IPS-NIHi7 (cell line): ENCODE results near the gene GRK3.
"Not testable (repeated sequence)": the region's sequence is repeated elsewhere in the genome, so short reads cannot be mapped to it uniquely, and the experiment has no call there.

Experiments used
- DNase-seq: peaks from one replicate; pipeline ENCODE4 v3.0.0; 2012; ENCODE audit warnings: mixed read lengths; ENCODE audit errors: extremely low spot score

Gene GRK3

DNA sequence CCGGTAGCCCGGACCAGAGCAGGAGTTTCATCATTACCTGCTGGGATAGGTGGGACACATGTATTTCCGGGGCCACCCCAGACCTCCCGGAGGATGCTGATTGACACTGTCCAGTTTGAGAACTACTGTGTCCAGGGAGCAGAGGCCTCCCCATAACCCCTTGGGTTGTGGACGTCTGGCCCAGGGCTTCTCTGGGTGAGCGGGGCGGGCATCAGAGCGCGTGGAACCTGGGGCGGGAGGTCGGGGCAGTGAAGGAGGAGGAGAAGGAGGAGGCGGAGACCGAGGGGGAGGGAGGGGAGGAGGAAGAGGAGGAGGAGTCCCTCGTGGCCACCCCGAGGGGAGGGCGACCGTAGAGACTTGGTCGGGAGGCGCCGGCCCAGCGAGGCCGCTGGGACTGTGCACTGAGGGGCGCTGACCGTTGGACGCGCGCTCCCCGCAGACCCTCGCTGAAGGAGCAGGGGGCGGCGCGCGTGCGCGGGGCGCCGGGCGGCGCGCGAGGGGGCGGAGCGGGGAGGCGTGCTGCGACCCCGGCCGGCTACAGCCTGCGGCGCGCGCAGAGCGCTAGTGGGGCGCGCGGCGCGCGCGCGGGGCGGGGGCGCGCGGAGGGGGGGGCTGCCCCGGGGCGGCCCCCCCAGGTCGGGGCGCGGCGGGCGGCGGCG is at the start of gene GRK3:
GRK3 (plus strand) TSS at position 356 of the 659 bp plus-strand sequence. CDS start 366 bp downstream, outside the sequence.
- peak; percentile 72 for DNase-seq

DNA sequence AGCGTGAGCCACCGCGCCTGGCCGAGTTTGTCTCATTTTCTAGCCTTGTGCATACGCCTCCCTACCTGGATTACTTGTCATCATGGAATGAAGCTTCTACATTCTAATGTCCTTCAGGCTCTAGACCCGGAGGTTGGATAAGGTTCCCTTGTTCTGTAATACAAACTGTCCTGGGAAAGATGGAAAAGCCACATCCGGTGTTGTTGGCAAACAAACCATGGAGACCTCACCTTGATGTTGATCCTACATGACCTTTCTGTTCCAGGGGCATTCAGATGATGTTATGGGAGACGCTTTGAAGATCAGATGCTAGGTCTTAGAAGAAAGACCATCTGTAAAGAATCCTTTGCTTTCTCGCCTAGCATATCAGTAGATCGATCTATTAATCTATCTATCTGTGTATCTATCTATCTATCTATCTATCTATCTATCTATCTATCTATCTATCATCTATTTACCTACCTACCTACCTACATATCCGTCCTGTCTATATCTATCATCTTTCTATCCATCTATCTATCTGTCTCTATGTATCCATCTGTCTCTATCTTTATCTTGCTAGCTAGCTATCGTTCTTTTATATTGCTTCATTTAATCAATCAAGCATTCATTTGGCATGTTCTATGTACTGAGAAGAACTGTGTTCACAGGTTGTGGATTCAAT is 46.3 kb upstream of the GRK3 start:
- no peak for DNase-seq

DNA sequence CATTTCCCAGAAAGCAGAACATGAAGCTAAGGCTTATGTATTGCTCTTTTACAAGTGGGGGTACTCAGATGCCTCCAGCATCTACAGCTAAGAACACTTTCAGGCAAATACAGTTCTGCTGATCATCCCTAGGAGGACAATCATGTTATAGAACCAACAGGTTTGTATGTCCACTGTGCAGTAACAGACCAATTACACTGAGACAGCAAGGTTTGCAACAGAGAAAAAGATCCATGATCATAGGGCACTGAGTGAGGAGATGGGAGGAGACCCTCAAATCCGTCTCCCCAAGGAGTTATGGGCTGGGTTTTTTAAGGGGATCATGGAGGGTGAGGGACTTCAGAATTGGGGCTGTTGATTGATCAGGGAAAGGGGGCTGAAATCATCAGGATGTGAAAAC is 39.1 kb upstream of the GRK3 start:
- no peak for DNase-seq

DNA sequence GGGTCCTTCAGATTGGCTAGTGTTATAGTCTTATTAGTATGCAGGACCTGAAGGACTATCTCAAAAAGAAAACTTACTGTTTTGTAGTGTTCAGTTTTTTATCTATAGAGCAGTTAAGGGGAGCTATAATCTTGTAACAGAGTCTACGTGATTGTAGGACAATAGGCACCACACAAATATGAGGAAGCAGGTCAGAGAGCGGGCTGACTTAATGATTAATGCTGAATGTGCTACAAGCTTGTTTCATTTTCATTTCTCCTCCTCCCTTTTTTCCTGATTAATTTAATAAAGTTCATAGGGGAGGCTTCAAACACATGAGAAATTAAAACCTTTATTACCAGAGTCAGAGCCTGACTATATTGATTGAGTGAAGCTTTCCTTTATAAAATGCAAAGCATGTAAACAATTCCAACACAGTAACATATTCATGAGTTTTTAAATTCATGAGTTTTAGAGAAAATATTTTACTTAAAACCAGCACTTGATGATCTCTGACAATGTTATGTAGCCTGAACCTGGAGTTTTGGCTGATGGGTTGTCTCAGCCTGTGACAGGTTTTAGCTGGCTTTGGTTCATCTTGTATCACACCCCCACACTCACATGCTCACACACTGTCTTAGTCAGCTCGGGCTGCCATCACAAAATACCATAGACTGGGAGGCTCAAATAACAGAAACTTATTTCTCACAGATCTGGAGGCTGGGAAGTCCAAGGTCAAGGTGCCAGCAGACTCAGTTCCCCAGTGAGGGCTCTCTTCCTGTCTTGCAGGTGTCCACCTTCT is 38.5 kb upstream of the GRK3 start:
- DNase-seq = not testable (repeated sequence)

DNA sequence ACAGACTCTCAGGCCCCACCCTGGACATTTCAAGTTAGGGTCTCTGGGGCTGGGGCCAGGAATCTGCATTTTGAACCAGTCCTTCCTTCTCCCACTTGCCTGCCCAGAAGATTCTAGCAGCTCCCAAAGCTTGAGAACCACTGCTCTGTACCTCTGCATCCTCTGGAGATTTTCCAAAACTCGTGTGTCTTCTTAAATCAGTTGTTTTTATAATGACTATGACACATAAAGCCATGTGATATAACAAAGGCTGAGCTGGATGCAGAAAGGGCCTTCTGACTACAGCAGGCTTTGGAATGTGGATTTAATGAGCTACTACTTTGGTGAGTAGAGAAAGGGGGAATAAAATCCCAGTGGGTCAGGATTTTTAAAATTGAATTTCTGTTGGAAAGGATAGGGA is 37.5 kb upstream of the GRK3 start:
- DNase-seq = not testable (repeated sequence)

DNA sequence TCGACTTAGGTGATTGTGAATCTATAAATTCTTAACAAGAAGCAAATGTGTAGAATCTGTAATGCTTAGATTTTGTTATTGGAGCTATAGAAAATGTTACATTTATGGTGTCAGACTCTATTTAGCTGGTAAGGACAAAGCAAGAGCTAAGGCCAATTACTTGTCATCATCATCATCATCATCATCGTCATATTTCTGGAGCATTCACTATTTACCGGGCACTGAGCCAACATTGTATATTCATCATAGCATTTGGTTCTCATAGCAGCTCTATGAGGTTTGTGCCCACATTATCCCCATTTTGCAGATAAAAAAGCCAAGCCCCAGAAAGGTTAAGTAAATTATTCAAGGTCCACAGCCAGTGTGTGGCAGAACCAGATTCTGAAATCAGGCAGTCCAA is 36.4 kb upstream of the GRK3 start:
- not testable (repeated sequence) for DNase-seq

DNA sequence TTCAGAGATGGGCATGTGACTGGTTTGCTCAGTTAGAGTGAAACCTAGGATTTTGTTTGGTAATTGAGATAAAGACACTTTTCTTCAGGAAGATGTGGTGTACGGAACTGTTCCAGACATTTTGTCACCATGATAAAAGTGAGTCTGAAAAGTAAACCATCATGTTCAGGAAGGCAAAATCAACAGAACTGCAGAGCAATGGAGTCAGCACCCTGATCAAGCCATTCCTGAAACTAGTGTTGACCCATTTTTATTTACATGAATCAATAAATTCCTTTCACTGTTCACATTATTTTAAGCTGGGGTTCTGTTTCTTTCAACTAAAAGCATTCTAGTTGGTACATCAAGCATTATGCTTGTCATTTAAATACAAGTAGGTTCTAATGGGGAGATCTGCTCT is 35.4 kb upstream of the GRK3 start:
- DNase-seq = not testable (repeated sequence)

DNA sequence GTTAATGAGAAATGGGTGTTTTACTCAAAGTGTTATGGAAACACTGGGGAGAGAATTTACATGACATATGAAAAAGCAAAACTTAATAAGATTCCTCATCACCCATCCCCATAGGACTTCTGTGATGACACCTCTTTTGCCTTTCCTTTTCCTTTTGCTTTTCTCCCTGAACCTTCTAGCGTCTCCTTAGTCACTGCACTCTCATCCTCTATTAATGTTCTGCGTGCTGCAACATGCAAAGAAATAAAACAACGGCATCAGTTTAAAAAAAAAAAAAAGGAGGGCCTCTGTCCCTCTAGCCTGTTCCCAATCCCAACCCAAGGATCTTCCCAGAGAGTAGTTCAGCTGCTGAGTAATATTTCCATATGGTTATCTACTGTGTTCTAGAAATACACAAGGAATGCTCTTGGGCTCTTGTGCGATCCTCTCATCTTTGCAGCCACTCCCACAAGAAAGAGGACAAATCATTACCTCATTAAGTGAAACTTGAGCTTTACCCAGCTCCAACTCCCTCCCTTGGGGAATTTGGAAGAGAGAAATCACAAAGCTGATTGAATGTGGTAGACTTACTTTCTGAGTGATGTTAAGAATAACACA is 34.8 kb upstream of the GRK3 start:
- DNase-seq = not testable (repeated sequence)

DNA sequence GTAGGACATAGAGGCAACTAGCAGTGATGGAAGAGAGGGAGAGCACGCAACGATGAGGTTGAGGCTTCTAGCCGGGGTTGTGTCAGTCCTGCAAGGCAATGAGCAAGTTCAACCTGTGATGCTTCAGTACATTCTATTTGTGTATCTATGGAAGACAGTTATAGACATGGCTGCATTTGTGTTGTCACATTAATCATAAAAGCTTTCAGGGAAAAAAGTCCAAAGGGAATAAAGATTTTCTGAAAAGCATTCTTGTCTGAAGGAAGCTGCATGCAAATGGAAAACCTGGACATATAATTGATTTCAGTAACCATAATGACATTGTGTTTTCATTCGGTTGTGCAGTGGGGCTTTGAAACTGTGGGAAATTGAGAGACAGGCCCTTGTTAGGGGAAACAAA is 32.8 kb upstream of the GRK3 start:
- not testable (repeated sequence) for DNase-seq

DNA sequence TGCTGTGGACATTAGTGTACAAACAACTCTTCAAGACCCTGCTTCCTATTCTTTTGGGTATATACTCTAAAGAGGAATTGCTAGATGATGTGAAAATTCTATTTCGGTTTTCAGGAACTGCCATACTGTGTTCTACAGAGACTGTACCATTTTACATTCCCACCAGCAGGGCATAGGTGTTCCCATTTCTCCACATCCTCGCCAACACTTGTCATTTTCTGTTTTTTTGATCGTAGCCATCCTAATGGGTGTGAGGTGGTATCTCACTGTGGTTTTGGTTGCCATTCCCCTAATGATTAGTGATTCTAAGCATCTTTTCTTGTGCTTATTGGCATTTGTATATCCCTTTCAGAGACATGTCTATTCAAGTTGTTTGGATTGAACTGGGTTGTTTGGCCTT is 29.8 kb upstream of the GRK3 start:
- DNase-seq = no peak

DNA sequence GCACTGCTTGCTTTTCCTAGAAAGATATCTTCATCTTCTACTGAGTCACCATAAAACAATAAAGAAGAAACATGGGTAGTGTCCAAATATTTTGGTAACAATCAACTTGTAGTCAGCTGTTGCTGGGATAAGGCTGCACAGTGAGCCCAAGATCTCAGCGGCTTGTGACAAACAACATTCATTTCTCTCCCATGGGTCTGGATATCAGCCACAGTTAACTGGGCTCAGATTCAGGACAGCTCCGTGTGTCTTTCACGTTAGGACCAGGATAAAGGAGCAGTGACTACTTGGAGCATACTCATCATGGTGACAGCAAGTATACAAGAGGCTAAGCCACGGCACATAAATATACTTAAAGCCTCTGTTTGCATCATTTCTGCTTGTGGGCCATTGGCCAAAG is 27.9 kb upstream of the GRK3 start:
- DNase-seq = no peak

DNA sequence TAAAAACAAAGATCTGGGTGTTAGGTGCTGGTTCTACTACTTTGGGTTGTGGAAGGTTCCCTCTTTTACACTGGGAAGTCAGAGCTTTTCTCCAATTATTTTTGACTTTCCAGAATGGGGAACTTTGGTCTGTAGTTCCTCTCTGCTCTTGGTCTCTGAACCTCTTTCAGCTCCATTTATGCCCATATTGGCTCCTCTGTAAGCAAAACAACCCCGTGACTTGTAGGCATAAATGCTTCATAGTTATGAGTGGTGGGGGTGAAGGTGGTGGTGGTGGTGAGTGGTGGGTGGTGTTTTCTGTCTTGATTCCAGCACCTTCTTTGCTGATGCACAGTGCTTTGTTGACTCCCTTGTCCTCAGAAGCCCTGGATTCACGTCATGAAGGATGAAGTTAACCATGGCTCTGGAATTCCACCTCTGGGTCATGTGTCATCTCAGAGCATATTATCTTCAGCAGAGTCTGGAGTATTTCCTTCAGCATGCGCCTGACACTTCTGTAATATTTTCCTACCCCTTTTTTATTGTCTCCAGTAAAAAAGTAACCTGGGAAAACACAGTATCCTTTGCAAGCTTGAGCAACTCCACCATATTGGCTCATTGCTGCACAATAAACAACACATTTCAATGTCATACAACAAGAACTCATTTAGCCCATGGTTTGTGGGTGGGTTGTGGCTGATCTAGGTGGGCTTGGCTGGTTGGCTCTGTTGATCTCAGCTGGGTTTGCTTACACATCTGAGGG is 24.1 kb upstream of the GRK3 start:
- no peak for DNase-seq

DNA sequence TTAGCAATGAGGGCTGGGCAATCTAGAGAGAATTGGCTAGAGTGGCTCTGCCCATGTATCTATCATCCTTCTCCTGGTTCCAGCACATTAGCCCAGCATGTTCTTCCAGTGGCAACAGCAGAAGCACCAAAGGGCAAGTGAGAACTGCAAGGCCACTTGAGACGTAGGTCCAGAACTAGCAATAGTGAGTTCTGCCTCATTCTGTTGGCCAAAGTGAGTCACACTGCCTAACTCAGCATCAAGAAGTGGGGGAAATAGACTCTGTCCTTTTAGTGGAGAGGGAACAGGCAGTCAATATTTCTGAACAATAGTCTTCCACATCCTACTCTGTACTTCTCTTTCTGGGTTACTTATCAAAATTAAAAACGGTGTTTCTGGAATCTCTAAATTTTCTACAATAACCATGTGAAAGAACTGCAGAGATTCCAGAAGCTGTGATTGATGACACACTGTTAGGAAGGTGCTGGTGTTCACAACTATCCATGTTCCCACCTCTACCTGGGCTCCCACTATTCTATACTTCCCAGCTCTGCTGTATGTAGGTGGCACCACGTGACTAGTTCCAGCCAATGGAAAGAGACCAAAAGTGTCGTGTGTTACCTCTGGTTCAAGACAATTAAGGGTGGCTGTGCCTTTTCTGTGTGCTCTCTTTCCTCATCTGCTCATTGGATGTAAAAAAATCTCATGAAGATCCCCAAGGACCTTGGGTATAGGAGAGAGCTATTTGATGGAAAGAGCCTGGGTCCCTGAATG is 23.4 kb upstream of the GRK3 start:
- no peak for DNase-seq

DNA sequence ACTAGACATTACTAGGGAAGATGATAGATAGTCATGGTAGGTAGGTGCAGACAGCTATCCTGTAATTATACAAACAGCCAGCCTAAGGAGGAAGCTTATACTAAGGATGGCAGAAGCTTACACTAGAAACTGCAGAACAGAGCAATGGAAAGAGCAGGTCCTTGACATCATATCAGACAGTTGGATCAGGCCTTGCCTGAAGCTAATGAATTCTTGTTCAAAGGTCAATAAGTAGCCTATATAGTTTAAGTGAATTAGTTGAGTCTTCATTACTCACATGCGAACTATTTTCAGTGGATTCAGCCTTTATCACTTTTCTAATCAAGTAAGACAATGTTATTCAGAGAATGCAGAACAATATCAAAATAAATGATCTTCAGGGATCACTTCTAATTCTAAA is 22.3 kb upstream of the GRK3 start:
- DNase-seq = no peak

DNA sequence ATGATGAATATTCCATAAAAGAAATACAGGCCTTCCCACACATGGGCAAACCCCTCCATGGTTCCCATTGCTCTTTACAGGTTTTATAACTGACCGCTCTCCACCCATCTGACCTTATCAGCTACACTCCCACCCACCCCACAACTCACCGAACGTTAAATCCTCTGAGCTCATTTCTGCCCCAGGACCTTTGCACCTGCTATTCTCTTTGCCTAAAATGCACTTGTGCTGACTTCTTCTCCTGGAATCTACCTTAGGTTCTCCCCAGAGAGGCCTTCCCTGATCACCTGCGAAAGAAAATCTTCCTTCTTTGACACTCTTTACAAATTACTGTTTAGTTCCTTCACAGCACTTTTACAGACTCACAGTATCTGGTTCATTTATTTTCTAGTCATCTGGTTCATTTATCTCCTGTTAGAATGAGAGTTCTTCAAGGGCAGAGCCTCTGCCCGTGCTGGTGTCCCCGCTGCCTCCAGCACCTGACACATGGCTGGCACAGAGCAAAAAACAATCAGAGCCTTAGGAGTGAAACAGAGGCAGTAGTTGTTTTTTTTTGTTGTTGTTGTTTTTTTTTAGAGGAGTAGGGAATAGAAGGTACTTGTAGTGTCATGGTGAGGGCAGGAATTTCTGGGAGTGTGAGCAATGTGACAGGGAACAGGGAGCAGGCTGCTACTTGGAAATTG is 21.6 kb upstream of the GRK3 start:
- DNase-seq = no peak

DNA sequence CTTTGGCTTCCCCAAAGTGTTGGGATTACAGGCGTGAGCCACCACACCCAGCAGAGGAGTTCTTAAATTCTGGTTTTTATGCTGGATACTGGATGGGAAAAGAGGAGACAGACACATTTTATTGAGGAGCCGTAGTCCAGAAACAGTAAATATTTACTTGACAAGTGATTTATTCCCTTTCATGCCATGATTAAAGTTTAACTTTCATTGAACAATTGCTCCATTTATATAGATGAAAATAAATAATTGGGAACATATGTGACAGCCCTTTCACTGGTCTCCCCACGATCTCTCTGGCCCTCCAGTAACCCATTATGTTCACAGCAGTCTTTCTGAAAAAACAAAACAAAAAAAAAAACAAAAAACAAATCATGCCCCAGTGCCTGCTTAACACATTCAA is 19.3 kb upstream of the GRK3 start:
- no peak for DNase-seq

DNA sequence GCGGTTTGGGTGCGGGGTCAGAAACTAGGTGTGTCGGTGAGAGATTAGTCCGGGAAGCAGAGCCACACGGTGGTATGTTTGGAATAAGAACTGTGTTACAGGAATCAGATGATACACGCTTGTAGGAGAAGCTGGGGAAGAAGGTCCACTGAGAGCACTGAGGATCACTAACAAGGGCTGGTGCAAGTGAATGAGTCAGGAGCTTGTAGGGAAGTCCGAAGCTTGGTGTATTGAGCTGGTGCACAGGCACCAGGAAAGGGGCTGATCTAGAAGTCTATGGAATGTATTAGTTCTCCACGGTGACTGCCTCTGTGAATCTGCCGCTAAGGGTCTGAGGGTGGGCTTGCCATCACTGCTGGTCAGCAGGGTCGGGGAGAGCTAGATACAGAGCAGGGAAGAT is 18.8 kb upstream of the GRK3 start:
- DNase-seq = no peak

DNA sequence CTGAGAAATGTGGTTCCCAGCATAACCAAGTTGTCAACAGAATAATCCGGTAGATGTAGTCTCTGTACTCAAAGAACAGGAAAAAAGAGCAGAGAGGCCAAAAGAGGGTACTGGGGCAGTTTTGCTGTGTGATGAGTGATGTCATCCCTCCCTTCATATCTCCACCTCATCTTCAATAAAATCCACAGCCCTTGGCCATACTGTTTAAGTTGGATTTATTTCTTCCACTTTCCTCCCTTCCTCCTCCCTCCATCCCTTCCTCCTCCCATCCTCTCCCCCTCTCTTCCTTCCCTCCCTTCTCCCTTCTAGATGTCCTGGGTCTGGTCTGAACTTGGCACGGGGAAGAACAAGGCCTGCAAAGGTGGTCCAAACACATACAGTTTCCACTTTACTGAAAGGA is 18.2 kb upstream of the GRK3 start:
- DNase-seq = no peak

DNA sequence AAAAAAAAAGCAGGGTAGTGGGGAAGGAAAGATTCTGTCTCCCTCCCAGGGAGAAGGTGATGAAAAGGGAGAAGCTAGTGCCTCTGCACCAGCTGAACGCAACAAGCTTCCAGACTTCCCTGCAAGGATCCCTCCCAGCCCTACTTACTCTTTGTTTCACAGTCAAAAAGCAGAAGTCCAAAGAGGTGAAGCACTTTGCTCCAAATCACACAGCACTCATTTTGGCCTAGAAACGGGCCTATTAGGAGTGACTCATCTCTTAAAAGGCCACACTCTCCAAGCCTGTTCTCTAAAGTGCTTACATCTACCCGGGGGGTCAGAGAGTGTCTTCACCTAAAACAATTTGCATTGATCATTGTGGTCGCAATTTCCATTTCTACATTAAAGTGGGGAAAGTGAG is 17.7 kb upstream of the GRK3 start:
- DNase-seq = no peak

DNA sequence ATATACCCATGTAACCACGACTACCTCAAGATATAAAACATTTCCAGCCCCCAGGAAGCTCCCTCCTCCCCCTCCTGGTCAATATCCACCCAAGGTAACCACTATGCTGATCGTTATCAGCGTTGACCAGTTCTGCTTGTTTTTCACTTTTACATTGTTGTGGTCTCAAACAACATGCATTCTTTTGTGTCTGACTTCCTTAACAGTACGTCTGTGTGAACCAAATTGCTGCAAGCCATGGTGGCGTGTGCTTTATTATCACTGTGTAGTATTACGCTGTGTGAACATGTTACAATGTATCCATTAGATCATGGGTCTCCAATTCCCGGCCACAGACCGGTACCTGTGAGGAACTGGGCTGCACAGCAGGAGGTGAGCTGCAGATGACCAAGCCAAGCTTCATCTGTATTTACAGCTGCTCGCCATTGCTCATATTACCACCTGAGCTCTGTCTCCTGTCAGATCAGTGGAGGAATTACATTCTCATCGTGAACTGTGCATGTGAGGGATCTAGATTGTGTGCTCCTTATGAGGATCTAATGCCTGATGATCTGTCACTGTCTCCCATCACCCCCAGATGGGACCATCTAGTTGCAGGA is 15.5 kb upstream of the GRK3 start:
- DNase-seq = no peak
